DOHH2 (cell line): ENCODE results near the gene NT5C3B.

Experiments used
- H3F3A ChIP-seq: fragments of 200-600 bp; sonication (generic), shearing (Covaris generic); 2 replicates; pipeline ENCODE4 v1.6.0; 2016; ENCODE audit warnings: antibody characterized with exemption, mild to moderate bottlenecking; ENCODE audit not compliant: control insufficient read depth, insufficient read depth
- H3K27ac ChIP-seq: fragments of 200-600 bp; sonication (generic); 2 replicates; pipeline ENCODE4 v1.5.1; 2014; ENCODE audit warnings: low read depth, mild to moderate bottlenecking, low read length, moderate library complexity
- H3K27me3 ChIP-seq: fragments of 200-600 bp; sonication (generic); 2 replicates; pipeline ENCODE4 v1.6.1; 2014; ENCODE audit warnings: mild to moderate bottlenecking, low read length, mixed read lengths; ENCODE audit not compliant: control insufficient read depth
- H3K36me3 ChIP-seq: fragments of 200-600 bp; sonication (generic); 2 replicates; pipeline ENCODE4 v1.6.1; 2014; ENCODE audit warnings: mild to moderate bottlenecking, low read length, moderate library complexity, mixed read lengths; ENCODE audit not compliant: control insufficient read depth
- H3K4me1 ChIP-seq: fragments of 200-600 bp; sonication (generic); 2 replicates; pipeline ENCODE4 v1.6.1; 2014; ENCODE audit warnings: mild to moderate bottlenecking, low read length, mixed read lengths; ENCODE audit not compliant: control insufficient read depth
- H3K4me2 ChIP-seq: fragments of 200-600 bp; sonication (generic); 2 replicates; pipeline ENCODE4 v1.6.0; 2014; ENCODE audit warnings: mild to moderate bottlenecking, low read length, moderate library complexity
- H3K4me3 ChIP-seq: fragments of 200-600 bp; sonication (generic); 2 replicates; pipeline ENCODE4 v1.5.1; 2014; ENCODE audit warnings: mild to moderate bottlenecking, low read length, mixed read lengths
- H3K79me2 ChIP-seq: fragments of 200-600 bp; sonication (generic); 2 replicates; pipeline ENCODE4 v1.6.1; 2014; ENCODE audit warnings: mild to moderate bottlenecking, low read length, mixed read lengths; ENCODE audit not compliant: control insufficient read depth
- H3K9me2 ChIP-seq: fragments of 200-600 bp; sonication (generic); replicated peaks from 2 replicates; pipeline ENCODE4 v1.6.1; 2014; ENCODE audit warnings: mild to moderate bottlenecking, low read length, mixed read lengths; ENCODE audit not compliant: control insufficient read depth
- H3K9me3 ChIP-seq: fragments of 200-600 bp; sonication (generic); 2 replicates; pipeline ENCODE4 v1.6.1; 2014; ENCODE audit warnings: antibody characterized with exemption, low read length, mixed read lengths; ENCODE audit not compliant: control insufficient read depth, insufficient read depth
- H4K20me1 ChIP-seq: fragments of 200-600 bp; sonication (generic); 2 replicates; pipeline ENCODE4 v1.6.0; 2014; ENCODE audit warnings: low read depth, mild to moderate bottlenecking, antibody characterized with exemption, low read length, moderate library complexity; ENCODE audit not compliant: control insufficient read depth, insufficient read depth
- EZH2phosphoT487 ChIP-seq: fragments of 200-600 bp; sonication (generic); IDR thresholded peaks from 2 replicates; pipeline ENCODE4 v1.6.1; 2017; ENCODE audit warnings: borderline replicate concordance, mild to moderate bottlenecking, antibody characterized with exemption, low read length, moderate library complexity, mixed read lengths
- TF ChIP-seq, protein P1 (sequence below): fragments of 200-600 bp; sonication (generic); IDR thresholded peaks from one replicate; pipeline ENCODE4 v1.5.1; 2014; ENCODE audit warnings: antibody characterized with exemption, mild to moderate bottlenecking, low read depth, low read length; ENCODE audit not compliant: poor library complexity, severe bottlenecking

The NT5C3B gene

DNA sequence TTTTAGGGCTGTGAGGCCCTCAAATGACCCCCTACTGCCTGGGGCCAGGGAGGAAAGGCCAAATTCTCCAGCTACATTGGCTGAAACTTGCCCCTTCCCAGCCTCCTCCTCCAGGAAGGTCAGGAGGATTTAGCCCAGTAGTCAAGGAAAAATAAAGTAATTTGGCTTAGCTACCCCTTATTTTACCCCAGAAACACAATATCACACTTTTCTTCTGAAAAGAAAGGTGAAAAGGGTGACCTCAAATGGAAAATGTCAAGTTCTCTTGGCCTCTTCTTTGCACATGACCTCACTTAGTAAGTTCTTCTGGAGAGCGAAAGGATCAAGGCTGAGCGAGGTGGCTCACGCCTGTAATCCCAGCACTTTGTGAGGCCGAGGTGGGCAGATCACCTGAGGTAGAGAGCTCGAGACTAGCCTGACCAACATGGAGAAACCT, 41.5 kb downstream of the NT5C3B start:
- no peak overlapping the region for H3K4me3 ChIP-seq
- no peaks in the 10 kb centered on the region for H3F3A ChIP-seq
- H3K4me2 ChIP-seq: no peak overlapping the region
- no peaks in the 10 kb centered on the region for H3K79me2 ChIP-seq
- no peaks in the 10 kb centered on the region for H3K9me3 ChIP-seq
- TF ChIP-seq, protein P1, sequence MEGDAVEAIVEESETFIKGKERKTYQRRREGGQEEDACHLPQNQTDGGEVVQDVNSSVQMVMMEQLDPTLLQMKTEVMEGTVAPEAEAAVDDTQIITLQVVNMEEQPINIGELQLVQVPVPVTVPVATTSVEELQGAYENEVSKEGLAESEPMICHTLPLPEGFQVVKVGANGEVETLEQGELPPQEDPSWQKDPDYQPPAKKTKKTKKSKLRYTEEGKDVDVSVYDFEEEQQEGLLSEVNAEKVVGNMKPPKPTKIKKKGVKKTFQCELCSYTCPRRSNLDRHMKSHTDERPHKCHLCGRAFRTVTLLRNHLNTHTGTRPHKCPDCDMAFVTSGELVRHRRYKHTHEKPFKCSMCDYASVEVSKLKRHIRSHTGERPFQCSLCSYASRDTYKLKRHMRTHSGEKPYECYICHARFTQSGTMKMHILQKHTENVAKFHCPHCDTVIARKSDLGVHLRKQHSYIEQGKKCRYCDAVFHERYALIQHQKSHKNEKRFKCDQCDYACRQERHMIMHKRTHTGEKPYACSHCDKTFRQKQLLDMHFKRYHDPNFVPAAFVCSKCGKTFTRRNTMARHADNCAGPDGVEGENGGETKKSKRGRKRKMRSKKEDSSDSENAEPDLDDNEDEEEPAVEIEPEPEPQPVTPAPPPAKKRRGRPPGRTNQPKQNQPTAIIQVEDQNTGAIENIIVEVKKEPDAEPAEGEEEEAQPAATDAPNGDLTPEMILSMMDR: no peak
- H4K20me1 ChIP-seq: no peaks in the 10 kb centered on the region
- H3K27me3 ChIP-seq: peaks cover 9% of the 10 kb centered on the region; the same call in 1 of the 2 replicates
- H3K36me3 ChIP-seq: no peaks in the 10 kb centered on the region
- no peaks in the 10 kb centered on the region for H3K9me2 ChIP-seq
- no peaks in the 10 kb centered on the region for H3K4me1 ChIP-seq
- no peak overlapping the region for H3K27ac ChIP-seq

DNA sequence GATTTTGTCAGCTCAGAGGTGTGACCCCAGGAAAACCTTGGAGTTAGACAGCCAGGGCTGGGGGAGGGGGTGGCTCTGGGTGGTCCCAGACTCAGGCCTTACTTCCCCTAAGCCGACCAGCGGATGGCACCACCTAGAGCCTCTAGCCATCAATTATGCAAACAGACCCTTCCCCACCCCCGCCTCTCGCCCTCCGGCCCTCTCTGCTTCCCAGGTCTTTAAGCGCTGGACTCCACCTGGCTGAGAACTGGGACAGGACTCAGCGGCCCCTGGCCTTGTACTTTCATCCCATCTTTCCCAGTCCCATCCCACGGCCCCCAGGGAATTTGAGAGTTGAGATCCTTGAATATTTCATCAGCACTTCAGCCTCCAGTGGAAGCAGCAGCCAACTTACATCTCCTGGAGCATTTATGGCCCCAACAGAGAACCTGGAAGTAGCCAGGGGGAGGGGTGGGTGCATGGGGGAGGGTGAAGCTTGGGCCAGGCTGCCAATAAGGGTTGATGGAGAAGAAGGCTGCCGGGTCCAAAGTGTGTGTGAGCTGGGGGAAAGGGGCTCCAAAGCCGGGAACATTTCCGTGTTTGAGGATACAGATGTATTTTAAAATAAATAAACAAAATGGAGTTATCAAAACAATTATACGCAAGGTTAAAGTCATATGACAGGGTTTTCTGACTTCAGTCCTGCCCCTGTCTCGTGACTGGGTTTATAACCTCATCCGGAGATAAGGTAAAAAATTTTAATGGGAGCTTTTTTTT, 42.1 kb downstream of the NT5C3B start:
- Histone ChIP-seq H3F3A (no peaks in the 10 kb centered on the region), H3K9me3 (no peaks in the 10 kb centered on the region), H3K27me3 (peaks cover 15% of the 10 kb centered on the region), H3K79me2 (no peaks in the 10 kb centered on the region), H3K9me2 (no peaks in the 10 kb centered on the region), H3K4me3 (no peak overlapping the region), H3K4me1 (no peaks in the 10 kb centered on the region), H3K36me3 (no peaks in the 10 kb centered on the region), H3K4me2 (no peak overlapping the region), H4K20me1 (no peaks in the 10 kb centered on the region), H3K27ac (no peak overlapping the region)
- TF ChIP-seq, protein P1: no peak
- no peak for TF ChIP-seq EZH2phosphoT487

GRCh38 chr17:41792845-41793783, 42.9 kb downstream of the NT5C3B start:
- Histone ChIP-seq H3K9me2 (no peaks in the 10 kb centered on the region), H3K4me1 (no peaks in the 10 kb centered on the region), H3F3A (no peaks in the 10 kb centered on the region), H4K20me1 (no peaks in the 10 kb centered on the region), H3K4me3 (no peak overlapping the region), H3K27me3 (peaks cover 21% of the 10 kb centered on the region), H3K4me2 (no peak overlapping the region), H3K27ac (no peak overlapping the region), H3K79me2 (no peaks in the 10 kb centered on the region), H3K36me3 (no peaks in the 10 kb centered on the region), H3K9me3 (no peaks in the 10 kb centered on the region)
- no peak for TF ChIP-seq EZH2phosphoT487
- TF ChIP-seq, protein P1: no peak
